Uterus (tissue), 4 donors: ENCODE results near the gene RNASE8. TPM values are rescaled to one million over a fixed set of nuclear protein-coding genes. Genes with fewer than 3 reads are reported as not detected.

Experiments used
- DNase-seq, 2 donors: peaks; one replicate each; pipeline ENCODE4 v3.0.0-alpha.2; 2019 to 2020
- H3K27ac ChIP-seq, 2 donors: fragments of 200-600 bp; sonication (generic); 1 replicate in 1 of 2; 2 replicates in 1 of 2; pipeline ENCODE4 v1.5.1; 2016 to 2018
- H3K27me3 ChIP-seq, 2 donors: fragments of 200-600 bp; sonication (generic); one replicate each; pipeline ENCODE4 v1.5.1; 2018 to 2019; ENCODE audit warnings: control low read depth in 1 of 2
- H3K36me3 ChIP-seq, 2 donors: fragments of 200-600 bp; sonication (generic); one replicate each; pipeline ENCODE4 v1.5.1; 2019; ENCODE audit warnings: control low read depth in 1 of 2
- H3K4me1 ChIP-seq, 2 donors: fragments of 200-600 bp; sonication (generic); one replicate each; pipeline ENCODE4 v1.5.1; 2018 to 2019; ENCODE audit warnings: control low read depth in 1 of 2
- H3K4me3 ChIP-seq, 2 donors: fragments of 200-600 bp; sonication (generic); 1 replicate in 1 of 2; 2 replicates in 1 of 2; pipeline ENCODE4 v1.5.1; 2018 to 2019; ENCODE audit warnings: mild to moderate bottlenecking in 1 of 2
- H3K9me3 ChIP-seq, 2 donors: fragments of 200-600 bp; sonication (generic); one replicate each; pipeline ENCODE4 v1.5.1; 2019; ENCODE audit warnings: control low read depth in 1 of 2
- POLR2A ChIP-seq, 2 donors: fragments of 450-650 bp; IDR thresholded peaks; one replicate each; pipeline ENCODE4 v1.6.1; 2016; ENCODE audit warnings: antibody characterized with exemption in 2 of 2, mild to moderate bottlenecking in 1 of 2, moderate library complexity in 1 of 2
- intact Hi-C: fragments of 100-400 bp; cut with DNase I; formaldehyde crosslinking; loops from one replicate; pipeline ENCODE4 v1.15.1; 2023; ENCODE audit warnings: low total_unique reads
- total RNA-seq, 4 donors: library from RNA; depleted of rRNA in 3 of 4; stranded (reverse); fragments of >200 nt in 3 of 4; gene quantifications; one replicate each; pipeline versions ENCODE4 v1.1.0 to v1.2.4, GENCODE V29; 2014 to 2023
- TF ChIP-seq, protein P1 (sequence below), 4 experiments: fragments of 200-600 bp in 2 of 4; fragments of 450-650 bp in 2 of 4; sonication (generic) in 2 of 4; IDR thresholded peaks; one replicate each; pipeline ENCODE4 v1.5.1; 2016 to 2019; ENCODE audit warnings: antibody characterized with exemption in 4 of 4, mild to moderate bottlenecking in 2 of 4, moderate library complexity in 1 of 4
- donor health status: DM: yes; HTN: yes; CAD: no.

RNASE8 gene
- total RNA-seq, 4 donors from 2014 or later, result not detected

DNA sequence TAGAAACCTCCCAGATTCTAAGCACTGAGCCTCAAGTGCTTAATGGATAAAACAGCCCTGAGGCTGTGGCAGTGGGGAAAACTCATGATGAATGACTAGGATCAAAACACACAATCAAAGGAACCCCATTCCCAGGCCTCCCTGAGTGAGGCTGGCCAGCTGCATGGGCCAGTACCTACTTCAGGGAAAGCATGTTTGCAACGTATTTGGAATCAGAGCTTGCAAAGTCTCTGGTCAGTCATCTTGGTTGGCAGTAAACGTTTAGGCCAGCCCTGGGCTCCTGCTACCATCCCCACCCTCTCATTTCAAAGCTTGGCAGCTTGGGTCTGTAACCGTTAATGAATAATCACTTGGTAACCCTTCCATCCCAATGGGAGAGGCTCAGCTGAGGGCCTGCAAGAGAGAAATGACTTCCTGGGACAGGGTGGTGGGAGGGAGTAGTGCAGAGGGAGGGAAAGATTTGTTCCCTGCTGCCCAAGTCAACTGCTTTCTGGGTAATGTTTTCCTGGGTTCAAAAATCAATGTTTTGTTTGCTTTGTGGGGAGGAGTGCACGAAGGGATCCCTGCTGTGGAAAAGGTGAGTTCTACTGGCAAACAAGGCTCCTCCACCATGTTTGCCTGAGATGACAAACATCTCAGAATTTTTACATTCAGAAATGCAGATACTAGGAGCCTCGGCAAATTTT, 2.0 kb upstream of the RNASE8 start:
- DNase-seq, result no peak
- Histone ChIP-seq H3K36me3 (no peaks in the 10 kb centered on the region), H3K27me3 (no peaks in the 10 kb centered on the region), H3K4me1 (no peaks in the 10 kb centered on the region), H3K9me3 (no peaks in the 10 kb centered on the region), H3K27ac (no peak overlapping the region), H3K4me3 (no peak overlapping the region)
- TF ChIP-seq POLR2A (IDR thresholded peaks at IDR 0.05), result no peak
- TF ChIP-seq, protein P1, sequence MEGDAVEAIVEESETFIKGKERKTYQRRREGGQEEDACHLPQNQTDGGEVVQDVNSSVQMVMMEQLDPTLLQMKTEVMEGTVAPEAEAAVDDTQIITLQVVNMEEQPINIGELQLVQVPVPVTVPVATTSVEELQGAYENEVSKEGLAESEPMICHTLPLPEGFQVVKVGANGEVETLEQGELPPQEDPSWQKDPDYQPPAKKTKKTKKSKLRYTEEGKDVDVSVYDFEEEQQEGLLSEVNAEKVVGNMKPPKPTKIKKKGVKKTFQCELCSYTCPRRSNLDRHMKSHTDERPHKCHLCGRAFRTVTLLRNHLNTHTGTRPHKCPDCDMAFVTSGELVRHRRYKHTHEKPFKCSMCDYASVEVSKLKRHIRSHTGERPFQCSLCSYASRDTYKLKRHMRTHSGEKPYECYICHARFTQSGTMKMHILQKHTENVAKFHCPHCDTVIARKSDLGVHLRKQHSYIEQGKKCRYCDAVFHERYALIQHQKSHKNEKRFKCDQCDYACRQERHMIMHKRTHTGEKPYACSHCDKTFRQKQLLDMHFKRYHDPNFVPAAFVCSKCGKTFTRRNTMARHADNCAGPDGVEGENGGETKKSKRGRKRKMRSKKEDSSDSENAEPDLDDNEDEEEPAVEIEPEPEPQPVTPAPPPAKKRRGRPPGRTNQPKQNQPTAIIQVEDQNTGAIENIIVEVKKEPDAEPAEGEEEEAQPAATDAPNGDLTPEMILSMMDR (IDR thresholded peaks at IDR 0.05), result no peak
- intact Hi-C loops, result no loop called here

DNA sequence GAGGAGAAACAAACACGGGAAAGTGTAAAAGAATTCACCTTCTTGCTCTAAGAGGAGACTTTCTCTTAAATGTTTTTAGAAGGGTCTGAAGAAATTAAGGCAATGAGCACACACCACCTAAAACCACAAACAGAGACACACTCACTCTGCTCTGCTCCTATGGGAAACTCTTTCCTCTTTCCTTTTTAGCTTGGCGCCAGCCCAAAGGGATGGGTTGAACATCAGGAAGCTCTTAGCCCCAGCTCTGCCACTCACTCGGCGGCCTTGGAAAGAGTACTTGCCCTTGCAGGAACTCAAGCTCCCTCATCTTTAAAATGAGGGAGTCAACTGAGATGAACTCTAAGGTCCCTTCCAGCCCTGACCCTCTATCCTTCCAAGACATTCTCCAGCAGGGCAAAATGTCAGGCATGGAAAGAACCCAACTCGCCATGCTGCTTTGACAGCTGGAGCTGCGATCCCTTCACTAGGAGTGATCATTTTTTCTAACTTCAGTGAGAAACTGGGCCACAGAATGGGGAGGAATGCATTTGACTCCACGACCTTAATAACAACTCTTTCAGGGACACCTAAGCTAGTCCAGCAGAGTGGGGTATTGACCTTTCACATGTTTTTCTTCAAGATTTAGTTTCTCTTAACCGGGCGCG, 980 bp upstream of the RNASE8 start:
- Histone ChIP-seq H3K4me3 (no peak overlapping the region), H3K36me3 (no peaks in the 10 kb centered on the region), H3K27ac (no peak overlapping the region), H3K4me1 (no peaks in the 10 kb centered on the region), H3K9me3 (no peaks in the 10 kb centered on the region), H3K27me3 (no peaks in the 10 kb centered on the region)
- intact Hi-C loops, result no loop called here
- TF ChIP-seq POLR2A (IDR thresholded peaks at IDR 0.05), result no peak
- TF ChIP-seq, protein P1 (IDR thresholded peaks at IDR 0.05), result no peak
- no peak for DNase-seq

DNA sequence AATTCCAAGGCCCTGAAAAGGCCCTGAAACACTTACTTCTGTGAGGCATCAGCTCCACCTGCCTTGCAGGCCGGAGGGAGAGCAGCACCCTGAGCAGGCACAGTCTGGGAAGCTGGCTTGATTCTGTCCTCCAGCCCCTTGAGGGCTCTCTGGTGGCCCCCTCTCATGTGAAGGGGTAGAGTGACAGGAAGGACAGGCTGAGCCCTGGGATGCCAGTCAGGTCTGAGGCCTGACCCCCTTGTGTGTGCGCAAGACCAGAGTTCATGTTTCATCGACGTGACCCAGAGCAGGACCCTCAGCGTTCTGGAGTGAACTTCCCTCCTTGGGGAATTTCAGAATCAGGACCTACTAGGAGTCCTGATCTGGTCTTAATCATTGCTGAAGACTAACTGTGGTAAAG, 1.3 kb downstream of the RNASE8 start:
- intact Hi-C loops, result no loop called here
- H3K27ac ChIP-seq, result no peak overlapping the region
- H3K4me3 ChIP-seq, result no peak overlapping the region
- H3K36me3 ChIP-seq, result no peaks in the 10 kb centered on the region
- no peaks in the 10 kb centered on the region for H3K4me1 ChIP-seq
- TF ChIP-seq, protein P1 (IDR thresholded peaks at IDR 0.05), result no peak
- TF ChIP-seq POLR2A (IDR thresholded peaks at IDR 0.05), result no peak
- no peaks in the 10 kb centered on the region for H3K9me3 ChIP-seq
- DNase-seq, result no peak
- no peaks in the 10 kb centered on the region for H3K27me3 ChIP-seq

DNA sequence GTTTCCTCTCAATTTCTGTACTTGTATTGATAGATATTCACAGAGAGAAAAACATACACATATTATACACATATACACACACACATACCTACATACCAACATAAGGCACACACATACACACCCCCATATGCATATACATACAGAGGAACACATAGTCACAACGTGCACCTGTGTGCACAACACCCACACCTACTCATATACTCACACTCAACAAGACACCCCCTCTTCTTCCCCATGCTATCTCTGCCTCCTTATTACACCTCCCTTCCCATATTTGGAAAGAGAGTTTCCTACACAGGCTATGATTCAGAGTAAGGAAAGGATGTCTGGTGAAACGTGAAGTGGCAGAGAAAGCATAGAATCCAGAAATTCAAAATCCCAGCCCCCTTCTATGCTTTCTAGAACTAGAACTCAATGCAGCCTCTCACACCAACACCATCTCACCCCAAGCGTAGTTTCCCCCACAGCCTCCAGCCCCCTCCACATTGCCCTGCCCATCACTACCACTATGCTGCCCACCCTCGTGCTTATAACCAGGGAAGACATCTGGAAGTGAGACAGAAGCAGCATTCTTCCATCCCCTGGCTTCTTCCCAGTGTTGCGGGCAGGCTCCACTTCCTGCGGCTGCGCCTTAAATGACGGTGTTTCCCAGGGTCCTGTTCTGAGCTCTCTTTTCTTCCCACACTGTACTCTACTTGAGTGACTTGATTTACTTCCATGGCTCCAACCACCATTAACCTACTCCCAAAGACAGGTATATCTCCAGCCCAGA, 2.4 kb downstream of the RNASE8 start:
- no peak overlapping the region for H3K27ac ChIP-seq
- TF ChIP-seq, protein P1 (IDR thresholded peaks at IDR 0.05), result no peak
- TF ChIP-seq POLR2A (IDR thresholded peaks at IDR 0.05), result no peak
- no peaks in the 10 kb centered on the region for H3K27me3 ChIP-seq
- no peak for DNase-seq
- intact Hi-C loops, result no loop called here
- no peaks in the 10 kb centered on the region for H3K4me1 ChIP-seq
- H3K9me3 ChIP-seq, result no peaks in the 10 kb centered on the region
- no peak overlapping the region for H3K4me3 ChIP-seq
- no peaks in the 10 kb centered on the region for H3K36me3 ChIP-seq
